HCT116 (cell line): ENCODE measurements around the gene RNF186.

Experiments used
- CTCF ChIP-seq, 3 experiments: fragments of 200-600 bp in 1 of 3; sonication (generic) in 1 of 3; IDR thresholded peaks in 2 of 3; conservative IDR thresholded peaks in 1 of 3; 2 replicates each; pipeline ENCODE4 v1.5.1; 2012 to 2017; ENCODE audit warnings: low read depth in 2 of 3, low read length in 2 of 3, antibody characterized with exemption in 1 of 3, borderline replicate concordance in 1 of 3, control low read depth in 1 of 3, mild to moderate bottlenecking in 1 of 3, mixed read lengths in 1 of 3, mixed run types in 1 of 3, moderate library complexity in 1 of 3; ENCODE audit not compliant: insufficient read depth in 1 of 3
- EZH2 ChIP-seq: fragments of 200-600 bp; sonication (generic); IDR thresholded peaks from 2 replicates; pipeline ENCODE4 v1.6.1; 2017; ENCODE audit warnings: antibody characterized with exemption, mixed run types
- POLR2A ChIP-seq: IDR thresholded peaks from 2 replicates; pipeline ENCODE4 v1.7.0; 2011; ENCODE audit warnings: borderline replicate concordance; ENCODE audit not compliant: insufficient read depth, insufficient read length; ENCODE audit errors: extremely low read depth
- POLR2AphosphoS5 ChIP-seq: IDR thresholded peaks from 2 replicates; pipeline ENCODE4 v1.6.1; 2011; ENCODE audit warnings: mild to moderate bottlenecking, low read depth, low read length, moderate library complexity
- RAD21 ChIP-seq: IDR thresholded peaks from 2 replicates; pipeline ENCODE4 v1.6.1; 2012; ENCODE audit warnings: low read depth, mild to moderate bottlenecking
- SIN3A ChIP-seq: IDR thresholded peaks from 2 replicates; pipeline ENCODE4 v1.6.1; 2012; ENCODE audit warnings: low read depth
- YY1 ChIP-seq: IDR thresholded peaks from 2 replicates; pipeline ENCODE4 v1.6.1; 2011; ENCODE audit warnings: low read length, low read depth, moderate library complexity, mild to moderate bottlenecking; ENCODE audit not compliant: insufficient replicate concordance; ENCODE audit errors: extremely low read depth

- no peak for TF ChIP-seq CTCF (IDR thresholded peaks at IDR 0.05 in 2 of 3, conservative IDR thresholded peaks at IDR 0.05 in 1 of 3; ENCODE audit: borderline replicate concordance in 1 of 3, insufficient read depth in 1 of 3, low read depth in 2 of 3, low read length in 2 of 3)
- TF ChIP-seq POLR2A = no peak
- TF ChIP-seq RAD21 = no peak
- no peak for TF ChIP-seq SIN3A
- no peak for TF ChIP-seq POLR2AphosphoS5
- TF ChIP-seq EZH2 = no peak
- TF ChIP-seq YY1 = no peak
Observed at GRCh38 chr1:19804831-19805251, 10.2 kb downstream of the RNF186 start.
